ENCODE measurements around the gene SPACDR.
A peak's percentile ranks its signal among the peaks of the same experiment; 100 is the strongest.

SPACDR gene

GRCh38 chr7:100407285-100408180, 56.5 kb downstream of the SPACDR start:
- peak in 2 of 5 experiments; percentile 42 to 70 for DNase-seq

GRCh38 chr7:100406767-100407166, 57.3 kb downstream of the SPACDR start:
- DNase-seq, result no peak

Measured in T-helper 2 cell (primary cell).